GM12878 (cell line): ENCODE measurements around the gene NOL4L. TPM values are rescaled to one million over a fixed set of nuclear protein-coding genes. Genes with fewer than 3 reads are reported as not detected.
A peak's percentile ranks its signal among the peaks of the same experiment; 100 is the strongest.

Experiments used
- ATAC-seq: fragments of 200-7000 bp; cut with Tn5 transposase; 3 replicates; pipeline ENCODE4 v1.9.1; 2020; ENCODE audit warnings: mild to moderate bottlenecking, moderate library complexity
- BruUV-seq: library from RNA; stranded (reverse); fragments of 400-500 nt; replicated peaks from 2 replicates; lab custom pipeline; 2021; lab: Mats Ljungman, UMichigan
- CTCF ChIA-PET: fragments of 300-600 bp; sonication (Branson Sonifier 250); formaldehyde crosslinking; extraction: SDS; loops from one replicate; lab custom pipeline; 2021; ENCODE audit warnings: inconsistent platforms; lab: Yijun Ruan, JAX
- POLR2A ChIA-PET: fragments of 350-600 bp; formaldehyde crosslinking; extraction: SDS; loops from one replicate; lab custom pipeline; 2021; ENCODE audit warnings: inconsistent platforms; lab: Charles Lee
- RAD21 ChIA-PET: fragments of 300-600 bp; sonication (Branson Sonifier 250); formaldehyde crosslinking; loops from one replicate; lab custom pipeline; 2023; ENCODE audit warnings: antibody characterized with exemption; ENCODE audit not compliant: unreplicated experiment; lab: Charles Lee
- SMC1A ChIA-PET: fragments of 300-600 bp; sonication (Branson Sonifier 250); formaldehyde crosslinking; loops from one replicate; lab custom pipeline; 2023; ENCODE audit not compliant: unreplicated experiment, uncharacterized antibody; lab: Charles Lee
- DNase-seq: peaks from one replicate; pipeline ENCODE4 v3.0.0-alpha.2; 2011; ENCODE audit warnings: low read depth, low spot score
- FAIRE-seq: peaks from 3 replicates; lab custom pipeline; 2011; peaks lifted over from hg19 to GRCh38; lab: Jason Lieb, UNC
- H2AFZ ChIP-seq: 2 replicates; pipeline ENCODE4 v1.6.0; 2011; ENCODE audit warnings: low read depth, low read length, control low read depth; ENCODE audit not compliant: control insufficient read depth
- H3K27ac ChIP-seq: 2 replicates; pipeline ENCODE4 v1.5.1; 2011; ENCODE audit warnings: control low read depth; ENCODE audit not compliant: control insufficient read depth, insufficient read depth
- H3K27me3 ChIP-seq, 2 experiments: replicated peaks in 1 of 2; 2 replicates each; pipeline versions ENCODE4 v1.6.0 to v1.6.1; 2011; ENCODE audit warnings: low read length in 1 of 2; ENCODE audit not compliant: control insufficient read depth in 2 of 2, insufficient read depth in 2 of 2
- H3K36me3 ChIP-seq, 2 experiments: 2 replicates each; pipeline ENCODE4 v1.5.1; 2011; ENCODE audit warnings: low read length in 1 of 2; ENCODE audit not compliant: control insufficient read depth in 2 of 2, insufficient read depth in 2 of 2
- H3K4me1 ChIP-seq: 2 replicates; pipeline ENCODE4 v1.6.1; 2011; ENCODE audit warnings: mild to moderate bottlenecking, low read length, moderate library complexity, mixed read lengths; ENCODE audit not compliant: control insufficient read depth, insufficient read depth
- H3K4me2 ChIP-seq: 2 replicates; pipeline ENCODE4 v1.6.0; 2011; ENCODE audit warnings: control low read depth; ENCODE audit not compliant: control insufficient read depth, insufficient read depth
- H3K4me3 ChIP-seq: fragments of 200-600 bp; sonication (generic); 2 replicates; pipeline ENCODE4 v1.5.1; 2016
- H3K79me2 ChIP-seq: 2 replicates; pipeline ENCODE4 v1.6.0; 2011; ENCODE audit warnings: low read length; ENCODE audit not compliant: control insufficient read depth, insufficient read depth
- H3K9ac ChIP-seq: 2 replicates; pipeline ENCODE4 v1.8.0; 2011; ENCODE audit warnings: low read length, control low read depth, mixed read lengths; ENCODE audit not compliant: control insufficient read depth, insufficient read depth
- H3K9me3 ChIP-seq: replicated peaks from 3 replicates; pipeline ENCODE4 v1.5.1; 2011; ENCODE audit warnings: mild to moderate bottlenecking, low read length; ENCODE audit not compliant: control insufficient read depth, insufficient read depth
- H4K20me1 ChIP-seq: 2 replicates; pipeline ENCODE4 v1.6.0; 2011; ENCODE audit not compliant: control insufficient read depth, insufficient read depth
- BCLAF1 ChIP-seq: fragments of 450-650 bp; IDR thresholded peaks from 2 replicates; pipeline ENCODE4 v1.6.1; 2017; ENCODE audit warnings: antibody characterized with exemption, mild to moderate bottlenecking, moderate library complexity
- CBX5 ChIP-seq: sonication (generic); IDR thresholded peaks from 2 replicates; pipeline ENCODE4 v1.6.1; 2016; ENCODE audit warnings: low read depth, moderate library complexity, mild to moderate bottlenecking, inconsistent platforms
- IKZF1 ChIP-seq: fragments of 450-650 bp; conservative IDR thresholded peaks from 2 replicates; pipeline ENCODE4 v1.6.1; 2017; ENCODE audit warnings: antibody characterized with exemption, mild to moderate bottlenecking
- IRF4 ChIP-seq: IDR thresholded peaks from 2 replicates; pipeline ENCODE4 v1.6.1; 2011; ENCODE audit warnings: low read depth, low read length
- LARP7 ChIP-seq: fragments of 450-650 bp; IDR thresholded peaks from 2 replicates; pipeline ENCODE4 v1.6.1; 2017; ENCODE audit warnings: mild to moderate bottlenecking
- PRDM15 ChIP-seq: fragments of 450-650 bp; formaldehyde crosslinking; IDR thresholded peaks from 2 replicates; pipeline ENCODE4 v1.4.0; 2020; ENCODE audit warnings: mild to moderate bottlenecking, moderate library complexity
- REST ChIP-seq: IDR thresholded peaks from 2 replicates; pipeline ENCODE4 v1.6.1; 2012; ENCODE audit warnings: mild to moderate bottlenecking, low read depth, low read length
- ZBTB33 ChIP-seq: fragments of 450-650 bp; IDR thresholded peaks from 2 replicates; pipeline ENCODE4 v1.6.1; 2017; ENCODE audit warnings: mild to moderate bottlenecking
- WGBS: methylation state at CpG from one replicate; pipeline ENCODE4 v1.1.6; 2016; ENCODE audit warnings: low lambda C conversion rate; ENCODE audit not compliant: insufficient replicate concordance, insufficient coverage; ENCODE audit errors: missing lambda C conversion rate; 5-methylcytosine and 5-hydroxymethylcytosine counted together
- in situ Hi-C: fragments of 300-500 bp; cut with MboI; formaldehyde crosslinking; loops from 9 replicates; pipeline ENCODE4 v1.14.3; 2018; ENCODE audit warnings: mixed read lengths
- intact Hi-C: fragments of 100-400 bp; cut with micrococcal nuclease; formaldehyde crosslinking; loops from one replicate; pipeline ENCODE4 v1.14.2; 2022; ENCODE audit not compliant: unreplicated experiment
- polyA plus RNA-seq, 11 experiments: library from polyadenylated mRNA; depleted of rRNA in 4 of 11; unstranded in 6 of 11; stranded (reverse) in 5 of 11; fragments of >200 nt; fragmentation: Nextera tagmentation in 4 of 11; fragmentation: Illumina TruSeq in 1 of 11; extraction: Ambion mirVana in 4 of 11; extraction: Trizol in 1 of 11; gene quantifications; 1 replicate in 1 of 11; 2 replicates in 10 of 11; pipeline versions ENCODE4 v1.2.1 to v1.2.3, GENCODE V29; 2011 to 2016; ENCODE audit warnings: inconsistent platforms in 2 of 11, missing spikeins in 2 of 11, low read depth in 1 of 11
- total RNA-seq, 4 experiments: library from RNA; depleted of rRNA in 3 of 4; stranded (reverse); fragments of >200 nt in 3 of 4; fragmentation: Illumina TruSeq in 1 of 4; extraction: Trizol in 1 of 4; gene quantifications; 2 replicates each; pipeline versions ENCODE4 v1.2.1 to v1.2.3, GENCODE V29; 2013 to 2021

Gene NOL4L
- total and polyA plus RNA-seq, 10 of the 15 experiments (the other 5 are each of a cell fraction or from before 2014, with no cell fraction given), result 2.3 to 24.0 (median 8.0) TPM

GRCh38 chr20:32482143-32482441 is 103.0 kb downstream of the NOL4L start:
- no peaks in the 10 kb centered on the region for H3K27me3 ChIP-seq
- no peak for DNase-seq
- ATAC-seq, result no peak
- BruUV-seq, result no TSS peak
- CTCF ChIA-PET, result interaction anchor here (0.7 kb wide), 1 partner anchor 296 kb away, joined by 3 read pairs; no protein-coding TSS in a partner anchor
- peaks cover 7% of the 10 kb centered on the region; the same call in 1 of the 2 replicates for H4K20me1 ChIP-seq
- H3K79me2 ChIP-seq, result no peaks in the 10 kb centered on the region
- no peak overlapping the region for H3K27ac ChIP-seq
- peak overlapping the region; percentile 64; the same call in 1 of the 2 replicates for H3K4me2 ChIP-seq
- in situ Hi-C loops (no loop called here), intact Hi-C loops (no loop called here)
- no peak overlapping the region for H2AFZ ChIP-seq
- H3K4me1 ChIP-seq, result peaks cover 5% of the 10 kb centered on the region
- POLR2A ChIA-PET, result interaction anchor here (0.6 kb wide), 1 partner anchor 189 kb away, joined by 3 read pairs; no protein-coding TSS in a partner anchor
- H3K9ac ChIP-seq, result no peak overlapping the region
- H3K4me3 ChIP-seq, result 0 out of 2 replicates have a peak overlapping the region, but pooled peaks have one; percentile 57
- RAD21 ChIA-PET, result no interaction called here
- TF ChIP-seq REST (no peak), ZBTB33 (no peak), PRDM15 (CRISPR knock-in tag) (no peak), IRF4 (no peak), LARP7 (no peak), BCLAF1 (no peak), IKZF1 (no peak), CBX5 (no peak)
- SMC1A ChIA-PET, result no interaction called here
- no peak for FAIRE-seq
- H3K9me3 ChIP-seq, result no peaks in the 10 kb centered on the region
- no peaks in the 10 kb centered on the region for H3K36me3 ChIP-seq
- WGBS, result 49% methylated on average over 8 of the region's 9 CpGs
